Measurements from ENCODE around the gene RPS6KA1.

DNA sequence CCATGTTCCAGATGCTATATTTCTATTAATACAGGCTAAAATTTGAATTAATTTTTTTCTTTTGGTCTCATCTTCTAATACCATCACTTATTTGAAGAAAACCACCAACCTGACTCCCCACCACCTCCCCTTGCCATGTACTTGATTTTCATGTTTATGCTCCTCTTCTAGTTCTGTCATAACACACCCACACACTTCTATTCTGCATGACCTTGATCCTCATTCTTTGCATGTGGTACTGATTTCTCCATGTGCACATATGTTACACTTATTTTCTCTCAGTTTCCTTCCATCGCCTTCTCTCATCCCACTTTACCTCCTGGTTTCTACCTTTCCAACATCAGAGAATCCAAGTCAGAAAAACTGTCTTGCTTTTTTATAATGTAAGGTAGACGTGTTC lies 87.3 kb downstream of the RPS6KA1 start:
- TF ChIP-seq GATA3 (IDR thresholded peaks at IDR 0.05; ENCODE audit: low read depth, low read length), result no peak
- no peak for TF ChIP-seq GATA2 (IDR thresholded peaks at IDR 0.05; ENCODE audit: low read depth, low read length)
